HepG2 (cell line): ENCODE data around the gene ARPC1B. TPM values are rescaled to one million over a fixed set of nuclear protein-coding genes. Genes with fewer than 3 reads are reported as not detected.

ENCODE experiments used
- ARNTL ChIP-seq: sonication (generic); formaldehyde crosslinking; IDR thresholded peaks from 2 replicates; pipeline ENCODE4 v1.4.0; 2020; ENCODE audit warnings: mild to moderate bottlenecking, missing genetic modification reagents
- ELF3 ChIP-seq: IDR thresholded peaks from 2 replicates; pipeline ENCODE4 v1.6.1; 2016; ENCODE audit warnings: missing genetic modification reagents, missing compliant biosample characterization
- ISL2 ChIP-seq: sonication (generic); formaldehyde crosslinking; IDR thresholded peaks from 2 replicates; pipeline ENCODE4 v1.5.0; 2020; ENCODE audit warnings: missing genetic modification reagents
- MEF2D ChIP-seq: sonication (generic); formaldehyde crosslinking; IDR thresholded peaks from 2 replicates; pipeline ENCODE4 v1.5.1; 2020; ENCODE audit warnings: mild to moderate bottlenecking, missing genetic modification reagents
- MEIS2 ChIP-seq: sonication (generic); formaldehyde crosslinking; IDR thresholded peaks from 2 replicates; pipeline ENCODE4 v1.9.0; 2021; ENCODE audit warnings: mild to moderate bottlenecking, missing genetic modification reagents
- REL ChIP-seq: sonication (generic); formaldehyde crosslinking; conservative IDR thresholded peaks from 2 replicates; pipeline ENCODE4 v1.8.0; 2022; ENCODE audit warnings: mild to moderate bottlenecking, missing genetic modification reagents, moderate library complexity
- SAP130 ChIP-seq: IDR thresholded peaks from 2 replicates; pipeline ENCODE4 v1.6.1; 2016; ENCODE audit warnings: low read depth
- TCF7L2 ChIP-seq: IDR thresholded peaks from 2 replicates; pipeline ENCODE4 v1.6.1; 2011; ENCODE audit warnings: mild to moderate bottlenecking, low read depth, low read length, moderate library complexity
- ZBTB42 ChIP-seq: sonication (generic); formaldehyde crosslinking; IDR thresholded peaks from 2 replicates; pipeline ENCODE4 v1.5.0; 2020; ENCODE audit warnings: mild to moderate bottlenecking, missing genetic modification reagents
- ZFP1 ChIP-seq: IDR thresholded peaks from 2 replicates; pipeline ENCODE4 v1.6.1; 2016
- ZNF224 ChIP-seq: sonication (generic); formaldehyde crosslinking; IDR thresholded peaks from 2 replicates; pipeline ENCODE4 v1.5.0; 2020; ENCODE audit warnings: mild to moderate bottlenecking, missing genetic modification reagents
- ZNF432 ChIP-seq: sonication (generic); formaldehyde crosslinking; IDR thresholded peaks from 2 replicates; pipeline ENCODE4 v1.5.0; 2020; ENCODE audit warnings: missing genetic modification reagents, mild to moderate bottlenecking, borderline replicate concordance
- ZNF44 ChIP-seq: sonication (generic); formaldehyde crosslinking; IDR thresholded peaks from 2 replicates; pipeline ENCODE4 v1.5.1; 2020; ENCODE audit warnings: mild to moderate bottlenecking, missing genetic modification reagents
- ZNF772 ChIP-seq: sonication (generic); formaldehyde crosslinking; IDR thresholded peaks from 2 replicates; pipeline ENCODE4 v1.5.0; 2020; ENCODE audit warnings: mild to moderate bottlenecking, missing genetic modification reagents
- polyA plus RNA-seq, 8 experiments: library from polyadenylated mRNA; depleted of rRNA in 3 of 8; stranded (reverse) in 7 of 8; unstranded in 1 of 8; fragments of >200 nt; fragmentation: Illumina TruSeq in 4 of 8; extraction: Trizol in 4 of 8; gene quantifications; 2 replicates each; pipeline versions ENCODE4 v1.2.1 to v1.2.3, GENCODE V29; 2011 to 2016; ENCODE audit warnings: low read depth in 4 of 8, missing spikeins in 1 of 8, mixed read lengths in 1 of 8; ENCODE audit not compliant: insufficient read depth in 1 of 8
- total RNA-seq, 5 experiments: library from RNA; depleted of rRNA; stranded (reverse); fragments of >200 nt; fragmentation: Illumina TruSeq; extraction: Trizol; gene quantifications; 2 replicates each; pipeline ENCODE4 v1.2.3, GENCODE V29; 2016; ENCODE audit warnings: low read depth in 1 of 5
- TF ChIP-seq, protein P1 (sequence below): sonication (generic); formaldehyde crosslinking; IDR thresholded peaks from 2 replicates; pipeline ENCODE4 v1.4.0; 2020; ENCODE audit warnings: missing genetic modification reagents
- TF ChIP-seq, protein P2 (sequence below): sonication (generic); formaldehyde crosslinking; IDR thresholded peaks from 2 replicates; pipeline ENCODE4 v1.9.0; 2022; ENCODE audit warnings: missing genetic modification reagents, mild to moderate bottlenecking, borderline replicate concordance
- TF ChIP-seq, protein P3 (sequence below): IDR thresholded peaks from 2 replicates; pipeline ENCODE4 v1.6.1; 2016; ENCODE audit warnings: low read depth
- TF ChIP-seq, protein P4 (sequence below): sonication (generic); formaldehyde crosslinking; IDR thresholded peaks from 2 replicates; pipeline ENCODE4 v1.5.0; 2020; ENCODE audit warnings: missing genetic modification reagents
- TF ChIP-seq, protein P5 (sequence below): IDR thresholded peaks from 2 replicates; pipeline ENCODE4 v1.6.1; 2016; ENCODE audit warnings: mild to moderate bottlenecking

The ARPC1B gene
- total and polyA plus RNA-seq, 2 of the 13 experiments (the other 11 are each of a cell fraction or from before 2014, with no cell fraction given) = 72.9 to 89.1 TPM

DNA sequence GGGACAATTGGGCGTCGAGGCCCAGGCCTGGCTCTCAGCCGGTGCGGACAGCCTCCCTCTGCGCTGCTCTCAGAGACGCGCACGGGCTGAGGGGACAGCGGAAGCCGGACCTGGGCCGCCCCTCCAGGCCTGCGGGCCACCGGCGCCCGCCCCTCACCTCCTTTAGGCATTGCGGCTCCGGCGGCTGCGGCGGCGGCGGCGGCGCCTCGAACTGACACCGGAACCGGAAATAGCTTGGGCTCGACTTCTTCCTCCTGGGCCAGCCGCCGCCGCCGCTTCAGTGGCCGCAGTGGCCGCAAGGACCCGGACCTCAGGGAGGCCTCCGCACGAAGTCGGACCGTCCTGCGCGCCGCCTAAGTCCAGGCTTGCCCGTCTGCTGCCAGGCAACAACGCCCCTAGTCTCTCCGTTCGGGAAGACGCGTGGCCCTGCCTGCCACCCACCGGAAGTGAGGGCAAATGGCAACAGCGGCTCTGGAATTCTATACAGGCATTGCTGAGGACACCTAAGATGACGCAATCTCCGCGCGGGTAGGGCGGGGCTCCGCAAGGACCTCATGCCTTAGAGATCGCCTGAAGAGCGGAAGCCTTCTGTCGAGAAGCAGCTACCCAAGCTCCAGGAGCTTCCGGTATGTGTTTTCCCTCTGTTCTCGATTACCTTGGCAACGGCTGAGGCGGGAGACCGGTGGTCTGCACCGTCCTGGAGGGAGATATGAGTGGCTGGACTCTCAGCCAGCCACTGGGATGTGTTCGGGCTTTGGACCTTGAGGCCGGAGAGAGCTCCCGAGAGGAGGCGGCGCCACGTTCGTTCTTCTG lies 34.1 kb downstream of the ARPC1B start, which contains the start of the genes BUD31 and PDAP1 (continued):
- TF ChIP-seq, protein P1, sequence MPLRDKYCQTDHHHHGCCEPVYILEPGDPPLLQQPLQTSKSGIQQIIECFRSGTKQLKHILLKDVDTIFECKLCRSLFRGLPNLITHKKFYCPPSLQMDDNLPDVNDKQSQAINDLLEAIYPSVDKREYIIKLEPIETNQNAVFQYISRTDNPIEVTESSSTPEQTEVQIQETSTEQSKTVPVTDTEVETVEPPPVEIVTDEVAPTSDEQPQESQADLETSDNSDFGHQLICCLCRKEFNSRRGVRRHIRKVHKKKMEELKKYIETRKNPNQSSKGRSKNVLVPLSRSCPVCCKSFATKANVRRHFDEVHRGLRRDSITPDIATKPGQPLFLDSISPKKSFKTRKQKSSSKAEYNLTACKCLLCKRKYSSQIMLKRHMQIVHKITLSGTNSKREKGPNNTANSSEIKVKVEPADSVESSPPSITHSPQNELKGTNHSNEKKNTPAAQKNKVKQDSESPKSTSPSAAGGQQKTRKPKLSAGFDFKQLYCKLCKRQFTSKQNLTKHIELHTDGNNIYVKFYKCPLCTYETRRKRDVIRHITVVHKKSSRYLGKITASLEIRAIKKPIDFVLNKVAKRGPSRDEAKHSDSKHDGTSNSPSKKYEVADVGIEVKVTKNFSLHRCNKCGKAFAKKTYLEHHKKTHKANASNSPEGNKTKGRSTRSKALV (CRISPR knock-in tag) = 0 out of 2 replicates have a peak, but pooled peaks have one; percentile 0
- TF ChIP-seq ZNF44 (CRISPR knock-in tag) (0 out of 2 replicates have a peak, but pooled peaks have one; percentile 10), ZFP1 (CRISPR knock-in tag) (peak; percentile 95), ZNF432 (no peak), MEF2D (CRISPR knock-in tag) (peak; percentile 74; the same call in 1 of the 2 replicates), SAP130 (peak; percentile 95), ELF3 (CRISPR knock-in tag) (peak; percentile 82), ZNF772 (CRISPR knock-in tag) (0 out of 2 replicates have a peak, but pooled peaks have one; percentile 74), REL (CRISPR knock-in tag) (no peak), ARNTL (CRISPR knock-in tag) (no peak; the same call in 1 of the 2 replicates), ZNF224 (CRISPR knock-in tag) (peak; percentile 85), ZBTB42 (CRISPR knock-in tag) (no peak), ISL2 (peak; percentile 56; the same call in 1 of the 2 replicates), MEIS2 (CRISPR knock-in tag) (no peak; the same call in 1 of the 2 replicates), TCF7L2 (no peak)
- TF ChIP-seq, protein P2, sequence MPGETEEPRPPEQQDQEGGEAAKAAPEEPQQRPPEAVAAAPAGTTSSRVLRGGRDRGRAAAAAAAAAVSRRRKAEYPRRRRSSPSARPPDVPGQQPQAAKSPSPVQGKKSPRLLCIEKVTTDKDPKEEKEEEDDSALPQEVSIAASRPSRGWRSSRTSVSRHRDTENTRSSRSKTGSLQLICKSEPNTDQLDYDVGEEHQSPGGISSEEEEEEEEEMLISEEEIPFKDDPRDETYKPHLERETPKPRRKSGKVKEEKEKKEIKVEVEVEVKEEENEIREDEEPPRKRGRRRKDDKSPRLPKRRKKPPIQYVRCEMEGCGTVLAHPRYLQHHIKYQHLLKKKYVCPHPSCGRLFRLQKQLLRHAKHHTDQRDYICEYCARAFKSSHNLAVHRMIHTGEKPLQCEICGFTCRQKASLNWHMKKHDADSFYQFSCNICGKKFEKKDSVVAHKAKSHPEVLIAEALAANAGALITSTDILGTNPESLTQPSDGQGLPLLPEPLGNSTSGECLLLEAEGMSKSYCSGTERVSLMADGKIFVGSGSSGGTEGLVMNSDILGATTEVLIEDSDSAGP (CRISPR knock-in tag) = peak; percentile 82
- TF ChIP-seq, protein P3, sequence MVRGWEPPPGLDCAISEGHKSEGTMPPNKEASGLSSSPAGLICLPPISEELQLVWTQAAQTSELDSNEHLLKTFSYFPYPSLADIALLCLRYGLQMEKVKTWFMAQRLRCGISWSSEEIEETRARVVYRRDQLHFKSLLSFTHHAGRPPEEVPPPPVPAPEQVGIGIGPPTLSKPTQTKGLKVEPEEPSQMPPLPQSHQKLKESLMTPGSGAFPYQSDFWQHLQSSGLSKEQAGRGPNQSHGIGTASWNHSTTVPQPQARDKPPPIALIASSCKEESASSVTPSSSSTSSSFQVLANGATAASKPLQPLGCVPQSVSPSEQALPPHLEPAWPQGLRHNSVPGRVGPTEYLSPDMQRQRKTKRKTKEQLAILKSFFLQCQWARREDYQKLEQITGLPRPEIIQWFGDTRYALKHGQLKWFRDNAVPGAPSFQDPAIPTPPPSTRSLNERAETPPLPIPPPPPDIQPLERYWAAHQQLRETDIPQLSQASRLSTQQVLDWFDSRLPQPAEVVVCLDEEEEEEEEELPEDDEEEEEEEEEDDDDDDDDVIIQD (CRISPR knock-in tag) = 0 out of 2 replicates have a peak, but pooled peaks have one; percentile 31
- TF ChIP-seq, protein P4, sequence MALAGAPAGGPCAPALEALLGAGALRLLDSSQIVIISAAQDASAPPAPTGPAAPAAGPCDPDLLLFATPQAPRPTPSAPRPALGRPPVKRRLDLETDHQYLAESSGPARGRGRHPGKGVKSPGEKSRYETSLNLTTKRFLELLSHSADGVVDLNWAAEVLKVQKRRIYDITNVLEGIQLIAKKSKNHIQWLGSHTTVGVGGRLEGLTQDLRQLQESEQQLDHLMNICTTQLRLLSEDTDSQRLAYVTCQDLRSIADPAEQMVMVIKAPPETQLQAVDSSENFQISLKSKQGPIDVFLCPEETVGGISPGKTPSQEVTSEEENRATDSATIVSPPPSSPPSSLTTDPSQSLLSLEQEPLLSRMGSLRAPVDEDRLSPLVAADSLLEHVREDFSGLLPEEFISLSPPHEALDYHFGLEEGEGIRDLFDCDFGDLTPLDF = 0 out of 2 replicates have a peak, but pooled peaks have one; percentile 8
- TF ChIP-seq, protein P5, sequence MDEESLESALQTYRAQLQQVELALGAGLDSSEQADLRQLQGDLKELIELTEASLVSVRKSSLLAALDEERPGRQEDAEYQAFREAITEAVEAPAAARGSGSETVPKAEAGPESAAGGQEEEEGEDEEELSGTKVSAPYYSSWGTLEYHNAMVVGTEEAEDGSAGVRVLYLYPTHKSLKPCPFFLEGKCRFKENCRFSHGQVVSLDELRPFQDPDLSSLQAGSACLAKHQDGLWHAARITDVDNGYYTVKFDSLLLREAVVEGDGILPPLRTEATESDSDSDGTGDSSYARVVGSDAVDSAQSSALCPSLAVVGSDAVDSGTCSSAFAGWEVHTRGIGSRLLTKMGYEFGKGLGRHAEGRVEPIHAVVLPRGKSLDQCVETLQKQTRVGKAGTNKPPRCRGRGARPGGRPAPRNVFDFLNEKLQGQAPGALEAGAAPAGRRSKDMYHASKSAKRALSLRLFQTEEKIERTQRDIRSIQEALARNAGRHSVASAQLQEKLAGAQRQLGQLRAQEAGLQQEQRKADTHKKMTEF = peak; percentile 92
